ENCODE measurements around the gene TMEM131L.

TMEM131L gene

GRCh38 chr4:153474251-153474650 lies 8.1 kb downstream of the TMEM131L start:
- DNase-seq: no peak

- no peak for DNase-seq
Observed at GRCh38 chr4:153476829-153477574, 10.8 kb downstream of the TMEM131L start.

DNA sequence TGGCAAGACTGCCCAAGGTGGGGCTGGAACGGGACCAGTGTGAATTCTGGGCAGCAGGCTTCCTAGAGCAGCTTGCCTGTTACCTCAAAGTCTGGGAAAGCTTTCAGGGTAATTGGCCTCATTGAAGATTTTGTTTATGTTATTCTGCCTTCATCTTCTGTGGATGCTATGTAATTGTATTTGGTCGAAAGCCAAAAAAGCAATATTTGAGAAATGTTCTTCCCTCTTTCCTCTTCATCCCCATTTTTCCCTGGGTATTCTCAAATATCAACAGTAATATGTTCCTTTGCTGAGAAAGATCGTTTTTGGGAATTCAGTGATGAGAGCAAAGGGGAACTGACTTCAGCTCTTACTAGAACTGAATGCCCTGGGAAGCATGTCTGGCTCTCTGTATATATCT lies 12.9 kb downstream of the TMEM131L start:
- DNase-seq: no peak

GRCh38 chr4:153480704-153481103 lies 14.5 kb downstream of the TMEM131L start:
- no peak for DNase-seq

GRCh38 chr4:153481478-153481877 lies 15.3 kb downstream of the TMEM131L start:
- no peak for DNase-seq

DNA sequence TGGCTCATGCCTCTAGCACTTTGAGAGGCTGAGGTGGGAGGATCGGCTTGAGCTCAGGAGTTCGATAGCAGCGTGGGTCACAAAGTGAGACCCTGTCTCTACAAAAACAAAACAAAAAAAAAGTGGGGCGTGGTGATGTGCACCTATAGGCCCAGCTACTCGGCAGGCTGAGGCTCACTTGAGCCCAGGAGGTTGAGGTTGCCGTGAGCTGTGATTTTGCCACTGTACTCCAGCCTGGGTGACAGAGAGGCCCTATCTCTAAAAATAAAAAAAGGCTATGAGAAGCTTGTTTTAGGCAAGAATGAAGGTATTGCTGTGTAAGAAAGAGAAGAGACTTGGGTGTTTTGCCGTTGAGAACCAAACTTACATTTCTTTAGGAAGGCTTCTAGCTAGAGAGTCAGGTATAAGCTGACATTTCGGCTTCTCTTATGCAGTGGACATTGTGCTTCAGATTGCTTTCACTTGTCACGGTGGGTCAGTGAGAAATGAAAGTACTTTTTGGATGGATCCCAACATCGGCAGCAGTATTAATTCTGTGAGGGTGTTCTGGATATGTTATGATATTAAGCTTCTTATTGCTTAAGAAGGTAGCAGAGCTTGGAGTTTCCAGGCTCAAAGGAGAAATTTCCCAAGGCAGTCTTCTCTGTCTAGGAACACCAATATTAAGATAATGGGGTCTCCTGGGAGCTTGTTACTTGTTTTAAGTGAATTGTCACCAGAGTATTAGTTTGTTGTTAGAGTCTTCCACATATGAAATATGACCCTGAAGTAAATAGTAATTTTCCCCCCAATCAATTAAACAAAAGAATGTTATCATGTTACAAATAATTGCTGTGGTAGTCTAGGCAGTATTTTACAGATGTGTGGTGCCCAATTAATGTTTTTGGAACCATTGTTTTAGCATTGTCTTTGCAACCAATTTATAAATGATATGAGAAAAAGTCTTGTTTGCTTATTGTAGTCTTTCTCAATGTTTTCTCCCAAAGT lies 17.6 kb downstream of the TMEM131L start:
- DNase-seq: no peak

GRCh38 chr4:153485359-153485758 lies 19.2 kb downstream of the TMEM131L start:
- DNase-seq: no peak

- no peak for DNase-seq
Observed at GRCh38 chr4:153485860-153486259, 19.7 kb downstream of the TMEM131L start.

DNA sequence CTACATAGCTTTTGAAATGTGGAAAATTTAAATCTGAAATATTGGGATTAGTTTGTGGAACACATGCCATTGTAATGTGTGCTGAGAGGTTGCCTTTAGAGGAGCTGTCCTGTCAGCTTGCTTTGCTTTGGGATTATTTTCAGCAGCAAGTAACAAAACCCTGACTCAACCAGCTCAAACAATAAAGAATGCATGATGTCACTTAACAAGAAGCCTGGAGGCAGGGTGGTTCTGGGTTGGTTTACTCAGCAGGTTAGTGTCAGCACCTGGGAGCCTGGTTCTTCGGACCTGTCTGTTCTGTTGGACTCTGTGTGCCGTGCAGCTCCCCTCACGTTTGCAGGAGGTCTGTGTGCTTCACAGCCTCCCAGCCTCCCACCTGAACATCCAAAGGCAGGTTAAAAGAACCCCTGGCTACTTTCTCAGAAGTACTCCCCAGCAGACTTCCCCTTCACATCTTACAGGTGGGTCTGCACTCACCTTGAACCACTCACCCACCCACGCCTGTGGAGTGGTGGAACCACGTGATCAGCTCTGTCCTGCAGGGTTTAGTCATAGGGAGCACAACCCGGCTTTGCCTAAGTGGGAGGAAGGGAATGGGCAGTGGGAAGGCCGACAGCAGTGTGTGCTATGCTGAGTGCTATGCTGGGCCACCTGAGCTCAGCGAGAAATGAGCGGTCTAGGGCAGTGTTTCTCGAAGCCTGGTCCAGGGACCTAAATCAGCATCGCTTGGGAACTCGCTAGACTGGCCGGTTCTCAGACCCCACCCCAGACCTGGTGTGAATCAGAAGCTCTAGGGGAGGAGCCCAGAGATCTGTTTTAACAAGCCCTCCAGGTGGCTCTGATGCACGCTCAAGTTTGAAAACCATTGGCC lies 20.4 kb downstream of the TMEM131L start:
- DNase-seq: no peak

DNA sequence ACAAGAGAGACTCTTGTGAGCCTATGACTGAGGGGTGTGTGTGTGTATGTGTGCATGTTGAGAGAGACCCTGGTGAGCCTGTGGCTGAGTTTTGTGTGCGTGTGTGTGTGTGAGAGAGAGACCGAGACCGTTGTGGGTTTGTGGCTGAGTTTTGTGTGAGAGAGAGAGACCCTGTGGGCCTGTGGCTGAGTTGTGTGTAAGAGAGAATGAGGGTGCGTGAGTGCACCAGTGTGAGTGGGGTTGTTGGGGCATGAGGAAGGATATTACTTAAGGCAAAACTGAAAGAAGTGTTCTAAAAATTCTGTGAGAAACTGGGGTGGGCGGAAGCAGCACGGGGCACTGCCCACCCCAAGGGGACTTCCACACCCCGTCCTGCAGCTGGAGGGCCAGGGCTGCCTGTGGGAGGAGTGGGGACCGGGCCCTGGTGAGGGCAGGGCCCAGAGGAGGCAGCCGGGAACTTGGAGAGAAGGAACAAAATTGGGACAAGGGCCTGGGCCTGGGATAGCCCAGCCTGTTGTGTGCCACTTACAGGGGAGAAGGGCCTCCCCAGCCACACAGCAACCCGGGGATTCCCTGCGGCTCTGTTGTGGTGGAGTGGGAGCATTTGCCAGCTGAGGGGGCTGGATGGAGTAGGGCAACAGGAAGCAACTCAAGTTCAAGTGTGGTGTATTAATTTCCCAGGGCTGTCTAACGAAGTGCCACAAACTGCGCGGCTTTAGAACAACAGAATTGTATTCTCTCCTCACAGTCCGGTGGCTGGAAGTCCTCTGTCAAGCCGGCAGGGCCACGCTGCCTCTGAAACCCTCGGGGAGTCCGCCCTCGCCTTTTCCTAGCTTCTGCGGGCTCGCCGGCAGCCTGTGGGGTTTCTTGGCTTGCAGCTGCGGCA lies 22.1 kb downstream of the TMEM131L start:
- peak; percentile 50 to 88 (median 74) for DNase-seq

DNA sequence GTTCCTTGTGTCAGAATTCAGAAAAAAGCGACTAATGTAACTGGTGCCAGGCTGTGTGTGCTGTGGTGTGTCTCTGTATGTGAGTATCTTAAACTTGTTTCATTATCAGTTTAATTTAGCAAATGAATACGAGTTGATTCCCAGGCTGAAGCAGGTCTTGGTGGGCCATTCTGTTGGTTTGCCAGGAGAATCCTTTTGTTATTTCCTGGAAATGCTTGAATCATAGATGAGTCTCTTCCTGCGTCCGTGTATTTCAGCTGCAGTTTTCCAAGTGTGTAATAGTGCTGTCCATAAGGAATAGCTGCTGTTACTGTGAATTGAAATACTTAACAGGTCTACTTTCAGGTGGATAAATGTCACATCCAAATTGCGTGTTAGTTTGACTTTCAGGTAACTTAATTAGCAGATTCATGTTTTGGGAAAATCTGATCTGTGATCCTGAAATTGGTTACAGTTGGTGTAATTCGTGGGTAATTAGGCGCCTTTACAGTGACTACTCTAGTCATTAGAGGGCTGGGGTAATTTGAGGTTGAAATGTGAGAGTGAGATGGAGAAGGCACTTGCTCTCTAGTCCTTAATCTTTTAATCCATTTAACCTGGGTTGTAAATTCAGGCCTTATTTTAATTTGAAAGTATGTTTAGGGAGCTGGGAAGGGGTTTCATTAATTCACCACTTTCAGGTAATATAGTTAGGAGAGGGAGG lies 23.8 kb downstream of the TMEM131L start:
- DNase-seq: no peak

GRCh38 chr4:153490985-153491483 lies 24.9 kb downstream of the TMEM131L start:
- DNase-seq: no peak

GRCh38 chr4:153494562-153494961 lies 28.4 kb downstream of the TMEM131L start:
- no peak for DNase-seq

DNA sequence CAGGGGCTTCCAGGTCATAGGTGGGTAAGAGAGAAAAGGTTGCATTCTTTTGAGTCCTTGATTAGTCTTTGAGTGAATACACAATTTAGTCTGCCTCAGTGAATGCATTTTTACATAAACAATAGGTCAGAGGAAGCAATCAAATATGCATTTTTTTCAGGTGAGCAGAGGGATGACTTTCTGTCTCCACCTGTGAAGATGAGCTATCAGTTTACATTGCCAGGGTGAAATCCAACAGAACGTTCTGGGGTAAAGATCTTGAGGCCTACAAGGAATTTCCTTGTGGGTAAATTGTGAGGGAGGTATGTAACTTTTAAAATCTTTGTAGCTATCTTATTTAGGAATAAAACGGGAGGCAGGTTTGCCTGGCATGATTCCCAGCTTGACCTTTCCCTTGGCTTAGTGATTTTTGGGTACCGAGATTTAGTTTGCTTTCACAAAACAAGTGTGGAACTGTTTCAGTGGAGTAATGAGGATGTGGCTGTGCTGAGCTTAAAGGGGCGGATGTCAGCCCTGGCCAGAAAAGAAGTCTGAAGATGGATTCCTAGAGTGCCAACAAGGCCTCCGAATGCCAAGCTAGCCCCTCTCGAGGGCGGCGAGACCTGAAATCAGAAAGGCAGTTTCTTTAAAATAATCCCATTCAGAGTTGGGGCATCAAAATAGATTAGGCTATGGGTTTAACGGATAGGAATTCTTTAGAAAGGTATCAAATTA lies 29.5 kb downstream of the TMEM131L start:
- DNase-seq: no peak

GRCh38 chr4:153497091-153497531 lies 31.0 kb downstream of the TMEM131L start:
- DNase-seq: peak in 3 of 5 experiments; percentile 26 to 88 (median 56)

DNA sequence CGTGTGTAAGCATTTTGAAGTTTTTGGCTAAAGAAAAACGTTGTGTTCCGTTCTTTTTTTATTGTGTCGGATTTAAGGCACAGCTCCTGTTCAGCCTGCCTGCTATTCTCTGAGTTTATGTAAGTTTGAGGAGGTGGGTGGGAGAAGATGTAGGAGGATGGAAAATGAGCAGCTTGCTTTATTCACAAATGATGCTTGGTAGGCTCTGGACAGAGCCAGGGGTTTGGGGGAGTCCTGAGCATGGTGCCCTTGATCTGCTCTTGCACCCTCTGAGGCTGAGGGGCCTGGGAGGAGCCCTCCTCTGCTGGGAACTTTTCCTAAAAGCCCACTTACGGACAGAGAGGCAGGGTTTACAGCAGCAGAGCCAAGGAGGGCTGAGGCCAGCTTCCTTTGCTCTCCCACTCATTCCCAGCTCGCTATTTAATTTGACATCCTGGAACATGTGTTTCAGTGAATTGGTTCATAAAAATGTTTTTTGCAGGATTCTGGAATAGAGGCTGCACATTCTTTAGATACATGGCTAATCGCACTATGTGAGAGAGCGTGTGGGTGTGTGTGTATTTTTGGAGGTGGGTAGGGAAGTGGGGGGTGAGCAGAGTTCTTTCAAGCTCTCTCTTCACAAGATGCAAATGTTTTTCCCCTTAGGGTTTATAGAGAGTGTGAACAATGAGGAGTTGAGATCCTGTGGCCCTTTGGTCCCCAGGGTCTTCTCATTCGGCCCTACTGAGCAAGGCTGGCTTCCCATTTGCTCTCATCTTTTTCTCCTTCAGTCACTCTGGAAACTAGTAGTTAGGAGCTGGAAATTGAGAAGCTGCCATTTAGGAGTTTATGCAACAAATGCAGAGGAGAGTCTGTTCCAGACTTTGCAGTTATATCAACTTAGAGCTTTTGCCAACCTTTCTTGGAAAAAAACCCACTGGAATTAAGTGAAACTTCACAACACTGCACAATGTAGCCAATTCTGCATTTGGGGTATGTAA lies 32.1 kb downstream of the TMEM131L start:
- DNase-seq: no peak

DNA sequence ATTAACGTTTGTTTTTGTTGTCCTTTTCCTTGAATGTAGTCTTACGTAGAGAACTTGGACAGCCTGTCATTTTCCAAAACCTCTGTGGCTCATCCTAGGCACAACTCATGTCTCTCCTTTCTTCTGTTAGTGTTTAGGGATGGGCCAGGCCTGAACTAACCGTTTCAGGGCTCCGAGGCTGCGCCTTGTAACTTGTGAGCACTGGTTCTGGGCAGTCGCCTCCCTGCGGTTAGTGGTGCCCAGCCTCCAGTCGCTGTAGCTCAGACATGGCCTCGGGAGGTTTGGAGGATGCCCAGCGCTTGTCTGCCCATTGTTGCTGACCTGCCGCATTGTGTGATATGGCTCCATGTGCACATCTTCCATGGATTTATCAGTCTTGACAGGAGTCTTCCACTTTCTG lies 32.8 kb downstream of the TMEM131L start:
- no peak for DNase-seq

- no peak for DNase-seq
Observed at GRCh38 chr4:153501578-153501977, 35.4 kb downstream of the TMEM131L start.

- no peak for DNase-seq
Observed at GRCh38 chr4:153502584-153502983, 36.4 kb downstream of the TMEM131L start.
